GM19395 (cell line): ENCODE results near the gene DPY19L2.
"Not testable (repeated sequence)": the region's sequence is repeated elsewhere in the genome, so short reads cannot be mapped to it uniquely, and the experiment has no call there.

ENCODE experiments used
- ATAC-seq: cut with Tn5 transposase; IDR thresholded peaks from one replicate; pipeline ENCODE4 v1.9.1; 2021; ENCODE audit warnings: mild to moderate bottlenecking, moderate library complexity; ENCODE audit not compliant: unreplicated experiment

The DPY19L2 gene

GRCh38 chr12:63663005-63663404 is 5.3 kb downstream of the DPY19L2 start:
- ATAC-seq, result not testable (repeated sequence)

- ATAC-seq, result not testable (repeated sequence)
Measured at GRCh38 chr12:63658501-63658900, 9.8 kb downstream of the DPY19L2 start.

GRCh38 chr12:63656407-63656806 is 11.9 kb downstream of the DPY19L2 start:
- not testable (repeated sequence) for ATAC-seq

- ATAC-seq, result not testable (repeated sequence)
Measured at GRCh38 chr12:63655543-63656257, 12.6 kb downstream of the DPY19L2 start.

- not testable (repeated sequence) for ATAC-seq
Measured at GRCh38 chr12:63654481-63654880, 13.8 kb downstream of the DPY19L2 start.

- not testable (repeated sequence) for ATAC-seq
Measured at GRCh38 chr12:63649517-63649916, 18.8 kb downstream of the DPY19L2 start.

GRCh38 chr12:63643381-63644140 is 24.7 kb downstream of the DPY19L2 start:
- not testable (repeated sequence) for ATAC-seq

GRCh38 chr12:63624258-63624657 is 44.0 kb downstream of the DPY19L2 start:
- ATAC-seq, result not testable (repeated sequence)

GRCh38 chr12:63615544-63615943 is 52.7 kb downstream of the DPY19L2 start:
- not testable (repeated sequence) for ATAC-seq

GRCh38 chr12:63611285-63611684 is 57.0 kb downstream of the DPY19L2 start:
- ATAC-seq, result not testable (repeated sequence)

GRCh38 chr12:63609281-63609680 is 59.0 kb downstream of the DPY19L2 start:
- not testable (repeated sequence) for ATAC-seq

GRCh38 chr12:63604985-63605384 is 63.3 kb downstream of the DPY19L2 start:
- not testable (repeated sequence) for ATAC-seq

GRCh38 chr12:63594828-63595227 is 73.5 kb downstream of the DPY19L2 start:
- not testable (repeated sequence) for ATAC-seq

- ATAC-seq, result not testable (repeated sequence)
Measured at GRCh38 chr12:63584426-63584825, 83.9 kb downstream of the DPY19L2 start.

- not testable (repeated sequence) for ATAC-seq
Measured at GRCh38 chr12:63583289-63583688, 85.0 kb downstream of the DPY19L2 start.

- not testable (repeated sequence) for ATAC-seq
Measured at GRCh38 chr12:63577631-63578030, 90.7 kb downstream of the DPY19L2 start.

GRCh38 chr12:63572038-63572437 is 96.3 kb downstream of the DPY19L2 start:
- ATAC-seq, result not testable (repeated sequence)

- not testable (repeated sequence) for ATAC-seq
Measured at GRCh38 chr12:63558445-63558844, 109.8 kb downstream of the DPY19L2 start.

GRCh38 chr12:63551397-63551796 is 116.9 kb downstream of the DPY19L2 start:
- not testable (repeated sequence) for ATAC-seq

GRCh38 chr12:63549034-63549433 is 119.3 kb downstream of the DPY19L2 start:
- not testable (repeated sequence) for ATAC-seq

GRCh38 chr12:63545298-63545916 is 122.9 kb downstream of the DPY19L2 start:
- not testable (repeated sequence) for ATAC-seq
